HepG2 (cell line): ENCODE results near the gene ABCG5. TPM values are rescaled to one million over a fixed set of nuclear protein-coding genes. Genes with fewer than 3 reads are reported as not detected.

ENCODE experiments used
- ARNTL ChIP-seq: sonication (generic); formaldehyde crosslinking; IDR thresholded peaks from 2 replicates; pipeline ENCODE4 v1.4.0; 2020; ENCODE audit warnings: mild to moderate bottlenecking, missing genetic modification reagents
- ATF5 ChIP-seq: sonication (generic); formaldehyde crosslinking; IDR thresholded peaks from 2 replicates; pipeline ENCODE4 v1.4.0; 2020; ENCODE audit warnings: mild to moderate bottlenecking, low read depth, missing genetic modification reagents
- HNRNPK ChIP-seq: fragments of 200-400 bp; formaldehyde crosslinking; IDR thresholded peaks from 2 replicates; pipeline ENCODE4 v1.6.1; 2018; ENCODE audit warnings: low read length, low read depth, moderate library complexity, mild to moderate bottlenecking; ENCODE audit not compliant: poor library complexity, severe bottlenecking
- RBAK ChIP-seq: sonication (generic); formaldehyde crosslinking; IDR thresholded peaks from 2 replicates; pipeline ENCODE4 v1.5.1; 2020; ENCODE audit warnings: mild to moderate bottlenecking, missing genetic modification reagents
- SMC3 ChIP-seq: IDR thresholded peaks from 2 replicates; pipeline ENCODE4 v1.6.1; 2011; ENCODE audit warnings: low read length, improper control_type of control experiment
- TSC22D2 ChIP-seq: sonication (generic); formaldehyde crosslinking; IDR thresholded peaks from 2 replicates; pipeline ENCODE4 v1.5.1; 2020; ENCODE audit warnings: missing genetic modification reagents, mild to moderate bottlenecking, borderline replicate concordance
- YEATS4 ChIP-seq: sonication (generic); formaldehyde crosslinking; IDR thresholded peaks from 2 replicates; pipeline ENCODE4 v1.4.0; 2020; ENCODE audit warnings: missing genetic modification reagents, borderline replicate concordance
- ZNF430 ChIP-seq: sonication (generic); formaldehyde crosslinking; IDR thresholded peaks from 2 replicates; pipeline ENCODE4 v1.9.0; 2021; ENCODE audit warnings: mild to moderate bottlenecking, missing genetic modification reagents
- ZNF710 ChIP-seq: sonication (generic); formaldehyde crosslinking; IDR thresholded peaks from 2 replicates; pipeline ENCODE4 v1.5.0; 2020; ENCODE audit warnings: mild to moderate bottlenecking, missing genetic modification reagents, borderline replicate concordance
- polyA plus RNA-seq, 8 experiments: library from polyadenylated mRNA; depleted of rRNA in 3 of 8; stranded (reverse) in 7 of 8; unstranded in 1 of 8; fragments of >200 nt; fragmentation: Illumina TruSeq in 4 of 8; extraction: Trizol in 4 of 8; gene quantifications; 2 replicates each; pipeline versions ENCODE4 v1.2.1 to v1.2.3, GENCODE V29; 2011 to 2016; ENCODE audit warnings: low read depth in 4 of 8, missing spikeins in 1 of 8, mixed read lengths in 1 of 8; ENCODE audit not compliant: insufficient read depth in 1 of 8
- total RNA-seq, 5 experiments: library from RNA; depleted of rRNA; stranded (reverse); fragments of >200 nt; fragmentation: Illumina TruSeq; extraction: Trizol; gene quantifications; 2 replicates each; pipeline ENCODE4 v1.2.3, GENCODE V29; 2016; ENCODE audit warnings: low read depth in 1 of 5
- TF ChIP-seq, protein P1 (sequence below): sonication (generic); formaldehyde crosslinking; IDR thresholded peaks from 2 replicates; pipeline ENCODE4 v1.4.0; 2020; ENCODE audit warnings: mild to moderate bottlenecking, missing genetic modification reagents
- TF ChIP-seq, protein P2 (sequence below): sonication (generic); formaldehyde crosslinking; IDR thresholded peaks from 2 replicates; pipeline ENCODE4 v1.5.1; 2020; ENCODE audit warnings: missing genetic modification reagents, mild to moderate bottlenecking, borderline replicate concordance
- TF ChIP-seq, protein P3 (sequence below): sonication (generic); formaldehyde crosslinking; IDR thresholded peaks from 2 replicates; pipeline ENCODE4 v1.5.0; 2020; ENCODE audit warnings: missing genetic modification reagents

ABCG5 gene
- total and polyA plus RNA-seq, 2 of the 13 experiments (the other 11 are each of a cell fraction or from before 2014, with no cell fraction given): 15.1 to 39.0 TPM

DNA sequence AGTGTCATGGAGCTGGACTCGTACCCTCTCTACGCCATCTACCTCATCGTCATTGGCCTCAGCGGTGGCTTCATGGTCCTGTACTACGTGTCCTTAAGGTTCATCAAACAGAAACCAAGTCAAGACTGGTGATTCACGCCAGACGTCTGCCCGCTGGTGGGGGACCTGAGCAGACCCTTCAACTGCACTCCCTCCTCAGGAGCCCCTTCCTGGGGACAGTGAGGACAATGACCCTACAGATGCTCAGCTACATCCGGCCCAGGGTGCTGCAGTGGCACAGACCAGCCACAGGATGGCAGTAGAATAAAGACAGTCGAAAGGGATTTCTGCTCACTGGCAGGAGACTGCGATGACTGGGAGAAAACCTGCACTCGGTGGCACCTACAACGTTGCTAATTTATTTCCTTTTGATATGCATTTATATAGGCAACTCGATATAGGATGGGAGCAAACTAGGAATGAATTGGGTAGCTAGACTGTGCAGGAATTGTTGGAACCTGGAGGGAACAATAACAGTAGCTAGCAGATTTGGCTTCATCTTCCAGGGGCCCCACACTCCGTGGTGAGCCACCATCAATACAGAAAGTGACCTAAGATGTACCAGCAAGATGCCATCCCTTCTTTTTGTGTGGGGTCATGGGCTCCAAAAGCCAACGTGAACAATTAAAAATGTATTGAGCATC, 39.3 kb upstream of the ABCG5 start (continued):
- TF ChIP-seq, protein P1, sequence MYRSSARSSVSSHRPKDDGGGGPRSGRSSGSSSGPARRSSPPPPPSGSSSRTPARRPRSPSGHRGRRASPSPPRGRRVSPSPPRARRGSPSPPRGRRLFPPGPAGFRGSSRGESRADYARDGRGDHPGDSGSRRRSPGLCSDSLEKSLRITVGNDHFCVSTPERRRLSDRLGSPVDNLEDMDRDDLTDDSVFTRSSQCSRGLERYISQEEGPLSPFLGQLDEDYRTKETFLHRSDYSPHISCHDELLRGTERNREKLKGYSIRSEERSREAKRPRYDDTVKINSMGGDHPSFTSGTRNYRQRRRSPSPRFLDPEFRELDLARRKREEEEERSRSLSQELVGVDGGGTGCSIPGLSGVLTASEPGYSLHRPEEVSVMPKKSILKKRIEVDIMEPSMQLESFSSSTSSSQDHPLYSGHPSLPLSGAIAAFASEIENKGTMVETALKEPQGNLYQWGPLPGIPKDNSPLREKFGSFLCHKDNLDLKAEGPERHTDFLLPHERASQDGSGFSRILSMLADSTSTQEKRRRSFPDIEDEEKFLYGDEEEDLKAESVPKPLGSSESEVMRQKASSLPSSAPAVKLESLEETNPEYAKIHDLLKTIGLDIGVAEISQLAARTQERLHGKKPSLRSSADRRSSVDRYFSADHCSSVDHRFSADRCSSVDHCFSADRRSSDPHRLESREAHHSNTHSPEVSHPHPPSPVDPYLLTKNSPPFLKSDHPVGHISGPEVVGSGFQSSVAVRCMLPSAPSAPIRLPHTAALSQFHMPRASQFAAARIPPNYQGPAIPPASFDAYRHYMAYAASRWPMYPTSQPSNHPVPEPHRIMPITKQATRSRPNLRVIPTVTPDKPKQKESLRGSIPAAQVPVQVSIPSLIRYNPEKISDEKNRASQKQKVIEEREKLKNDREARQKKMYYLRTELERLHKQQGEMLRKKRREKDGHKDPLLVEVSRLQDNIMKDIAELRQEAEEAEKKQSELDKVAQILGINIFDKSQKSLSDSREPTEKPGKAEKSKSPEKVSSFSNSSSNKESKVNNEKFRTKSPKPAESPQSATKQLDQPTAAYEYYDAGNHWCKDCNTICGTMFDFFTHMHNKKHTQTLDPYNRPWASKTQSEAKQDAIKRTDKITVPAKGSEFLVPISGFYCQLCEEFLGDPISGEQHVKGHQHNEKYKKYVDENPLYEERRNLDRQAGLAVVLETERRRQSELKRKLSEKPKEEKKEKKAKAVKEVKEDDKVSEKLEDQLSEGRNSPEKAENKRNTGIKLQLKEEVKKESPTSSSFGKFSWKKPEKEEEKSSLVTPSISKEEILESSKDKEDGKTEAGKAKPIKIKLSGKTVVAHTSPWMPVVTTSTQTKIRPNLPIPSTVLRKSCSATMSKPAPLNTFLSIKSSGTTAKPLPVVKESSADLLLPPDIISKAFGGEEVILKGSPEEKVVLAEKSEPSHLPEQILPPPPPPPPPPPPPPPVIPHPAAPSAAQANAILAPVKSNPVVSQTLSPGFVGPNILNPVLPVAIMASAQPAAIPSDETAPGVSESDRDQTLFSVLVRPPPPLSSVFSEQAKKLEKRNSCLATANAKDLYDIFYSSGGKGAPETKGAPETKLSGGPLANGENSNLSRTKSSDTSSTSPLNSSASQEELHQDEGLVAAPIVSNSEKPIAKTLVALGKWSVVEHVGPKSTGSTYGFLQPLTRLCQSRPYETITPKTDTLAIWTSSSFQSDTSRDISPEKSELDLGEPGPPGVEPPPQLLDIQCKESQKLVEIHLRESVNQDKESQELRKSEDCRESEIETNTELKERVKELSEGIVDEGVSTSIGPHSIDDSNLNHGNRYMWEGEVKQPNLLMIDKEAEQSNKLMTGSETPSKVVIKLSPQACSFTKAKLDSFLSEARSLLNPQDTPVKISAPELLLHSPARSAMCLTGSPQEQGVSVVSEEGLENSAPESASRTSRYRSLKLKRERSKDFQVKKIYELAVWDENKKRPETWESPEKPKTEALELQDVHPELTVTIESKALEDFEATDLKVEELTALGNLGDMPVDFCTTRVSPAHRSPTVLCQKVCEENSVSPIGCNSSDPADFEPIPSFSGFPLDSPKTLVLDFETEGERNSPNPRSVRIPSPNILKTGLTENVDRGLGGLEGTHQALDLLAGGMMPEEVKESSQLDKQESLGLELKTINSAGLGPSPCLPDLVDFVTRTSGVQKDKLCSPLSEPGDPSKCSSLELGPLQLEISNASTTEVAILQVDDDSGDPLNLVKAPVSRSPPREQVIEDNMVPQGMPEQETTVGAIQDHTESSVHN (CRISPR knock-in tag): 0 out of 2 replicates have a peak, but pooled peaks have one; percentile 34
- TF ChIP-seq ZNF710 (CRISPR knock-in tag): 0 out of 2 replicates have a peak, but pooled peaks have one; percentile 24
- no peak for TF ChIP-seq ZNF430 (CRISPR knock-in tag)
- no peak for TF ChIP-seq HNRNPK
- TF ChIP-seq ATF5 (CRISPR knock-in tag): no peak
- peak; percentile 59; the same call in 1 of the 2 replicates for TF ChIP-seq TSC22D2 (CRISPR knock-in tag)
- TF ChIP-seq SMC3: peak; percentile 97
- TF ChIP-seq, protein P2, sequence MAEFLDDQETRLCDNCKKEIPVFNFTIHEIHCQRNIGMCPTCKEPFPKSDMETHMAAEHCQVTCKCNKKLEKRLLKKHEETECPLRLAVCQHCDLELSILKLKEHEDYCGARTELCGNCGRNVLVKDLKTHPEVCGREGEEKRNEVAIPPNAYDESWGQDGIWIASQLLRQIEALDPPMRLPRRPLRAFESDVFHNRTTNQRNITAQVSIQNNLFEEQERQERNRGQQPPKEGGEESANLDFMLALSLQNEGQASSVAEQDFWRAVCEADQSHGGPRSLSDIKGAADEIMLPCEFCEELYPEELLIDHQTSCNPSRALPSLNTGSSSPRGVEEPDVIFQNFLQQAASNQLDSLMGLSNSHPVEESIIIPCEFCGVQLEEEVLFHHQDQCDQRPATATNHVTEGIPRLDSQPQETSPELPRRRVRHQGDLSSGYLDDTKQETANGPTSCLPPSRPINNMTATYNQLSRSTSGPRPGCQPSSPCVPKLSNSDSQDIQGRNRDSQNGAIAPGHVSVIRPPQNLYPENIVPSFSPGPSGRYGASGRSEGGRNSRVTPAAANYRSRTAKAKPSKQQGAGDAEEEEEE (CRISPR knock-in tag): no peak
- TF ChIP-seq, protein P3, sequence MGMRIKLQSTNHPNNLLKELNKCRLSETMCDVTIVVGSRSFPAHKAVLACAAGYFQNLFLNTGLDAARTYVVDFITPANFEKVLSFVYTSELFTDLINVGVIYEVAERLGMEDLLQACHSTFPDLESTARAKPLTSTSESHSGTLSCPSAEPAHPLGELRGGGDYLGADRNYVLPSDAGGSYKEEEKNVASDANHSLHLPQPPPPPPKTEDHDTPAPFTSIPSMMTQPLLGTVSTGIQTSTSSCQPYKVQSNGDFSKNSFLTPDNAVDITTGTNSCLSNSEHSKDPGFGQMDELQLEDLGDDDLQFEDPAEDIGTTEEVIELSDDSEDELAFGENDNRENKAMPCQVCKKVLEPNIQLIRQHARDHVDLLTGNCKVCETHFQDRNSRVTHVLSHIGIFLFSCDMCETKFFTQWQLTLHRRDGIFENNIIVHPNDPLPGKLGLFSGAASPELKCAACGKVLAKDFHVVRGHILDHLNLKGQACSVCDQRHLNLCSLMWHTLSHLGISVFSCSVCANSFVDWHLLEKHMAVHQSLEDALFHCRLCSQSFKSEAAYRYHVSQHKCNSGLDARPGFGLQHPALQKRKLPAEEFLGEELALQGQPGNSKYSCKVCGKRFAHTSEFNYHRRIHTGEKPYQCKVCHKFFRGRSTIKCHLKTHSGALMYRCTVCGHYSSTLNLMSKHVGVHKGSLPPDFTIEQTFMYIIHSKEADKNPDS: no peak
- no peak for TF ChIP-seq ARNTL
- no peak for TF ChIP-seq YEATS4 (CRISPR knock-in tag)
- no peak for TF ChIP-seq RBAK
